Measurements from ENCODE around the gene PRMT1. TPM values are rescaled to one million over a fixed set of nuclear protein-coding genes. Genes with fewer than 3 reads are reported as not detected.

PRMT1 gene
- total and polyA plus RNA-seq, 9 of the 15 experiments (the other 6 are each of a cell fraction or from before 2014, with no cell fraction given), result 13.3 to 464 (median 326) TPM

DNA sequence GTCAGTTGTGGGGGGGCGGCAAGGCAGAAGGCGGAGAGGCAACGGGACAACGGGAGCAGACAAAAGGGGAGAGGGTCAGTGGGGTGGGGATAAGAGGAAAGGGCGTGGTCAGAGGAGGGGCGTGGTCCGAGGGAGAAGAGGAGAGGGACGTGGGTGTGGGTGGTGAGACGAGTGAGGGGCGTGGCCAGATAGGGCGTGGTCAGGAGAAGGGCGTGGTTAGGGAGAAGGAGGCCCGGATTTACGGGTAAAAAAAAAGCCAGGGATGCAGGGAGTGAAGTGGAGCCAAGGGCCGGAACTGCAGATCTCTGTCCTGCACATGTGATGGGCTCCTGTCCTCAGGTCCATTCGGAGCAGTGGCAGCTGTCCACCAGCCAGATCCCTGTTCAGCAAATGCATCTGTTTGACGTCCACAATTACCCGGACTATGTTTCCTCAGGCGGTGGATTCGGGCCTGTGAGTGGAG is 35.4 kb downstream of the PRMT1 start (continued):
- TF ChIP-seq KLF1 (tag; IDR thresholded peaks at IDR 0.05) (peak; percentile 92), ARHGAP35 (IDR thresholded peaks at IDR 0.05; ENCODE audit: partially characterized antibody) (no peak), ZNF696 (CRISPR knock-in tag; conservative IDR thresholded peaks at IDR 0.05) (no peak), POLR2A (conservative IDR thresholded peaks at IDR 0.05) (peak; percentile 39), ZNF140 (CRISPR knock-in tag; IDR thresholded peaks at IDR 0.05) (no peak), TSC22D4 (tag; IDR thresholded peaks at IDR 0.05) (no peak), ETS2 (tag; IDR thresholded peaks at IDR 0.05; ENCODE audit: borderline replicate concordance, poor library complexity, severe bottlenecking) (no peak), ZNF224 (CRISPR knock-in tag; IDR thresholded peaks at IDR 0.05) (no peak), HOXB6 (CRISPR knock-in tag; IDR thresholded peaks at IDR 0.05; ENCODE audit: borderline replicate concordance) (no peak), ZNF77 (CRISPR knock-in tag; IDR thresholded peaks at IDR 0.05) (no peak), ARNT (IDR thresholded peaks at IDR 0.05) (0 out of 4 replicates have a peak, but pooled peaks have one; percentile 45 to 48)
- TF ChIP-seq, protein P1, sequence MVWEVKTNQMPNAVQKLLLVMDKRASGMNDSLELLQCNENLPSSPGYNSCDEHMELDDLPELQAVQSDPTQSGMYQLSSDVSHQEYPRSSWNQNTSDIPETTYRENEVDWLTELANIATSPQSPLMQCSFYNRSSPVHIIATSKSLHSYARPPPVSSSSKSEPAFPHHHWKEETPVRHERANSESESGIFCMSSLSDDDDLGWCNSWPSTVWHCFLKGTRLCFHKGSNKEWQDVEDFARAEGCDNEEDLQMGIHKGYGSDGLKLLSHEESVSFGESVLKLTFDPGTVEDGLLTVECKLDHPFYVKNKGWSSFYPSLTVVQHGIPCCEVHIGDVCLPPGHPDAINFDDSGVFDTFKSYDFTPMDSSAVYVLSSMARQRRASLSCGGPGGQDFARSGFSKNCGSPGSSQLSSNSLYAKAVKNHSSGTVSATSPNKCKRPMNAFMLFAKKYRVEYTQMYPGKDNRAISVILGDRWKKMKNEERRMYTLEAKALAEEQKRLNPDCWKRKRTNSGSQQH (CRISPR knock-in tag; IDR thresholded peaks at IDR 0.05), result peak; percentile 85
- TF ChIP-seq, protein P2, sequence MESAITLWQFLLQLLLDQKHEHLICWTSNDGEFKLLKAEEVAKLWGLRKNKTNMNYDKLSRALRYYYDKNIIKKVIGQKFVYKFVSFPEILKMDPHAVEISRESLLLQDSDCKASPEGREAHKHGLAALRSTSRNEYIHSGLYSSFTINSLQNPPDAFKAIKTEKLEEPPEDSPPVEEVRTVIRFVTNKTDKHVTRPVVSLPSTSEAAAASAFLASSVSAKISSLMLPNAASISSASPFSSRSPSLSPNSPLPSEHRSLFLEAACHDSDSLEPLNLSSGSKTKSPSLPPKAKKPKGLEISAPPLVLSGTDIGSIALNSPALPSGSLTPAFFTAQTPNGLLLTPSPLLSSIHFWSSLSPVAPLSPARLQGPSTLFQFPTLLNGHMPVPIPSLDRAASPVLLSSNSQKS (CRISPR knock-in tag; IDR thresholded peaks at IDR 0.05), result no peak
- TF ChIP-seq, protein P3, sequence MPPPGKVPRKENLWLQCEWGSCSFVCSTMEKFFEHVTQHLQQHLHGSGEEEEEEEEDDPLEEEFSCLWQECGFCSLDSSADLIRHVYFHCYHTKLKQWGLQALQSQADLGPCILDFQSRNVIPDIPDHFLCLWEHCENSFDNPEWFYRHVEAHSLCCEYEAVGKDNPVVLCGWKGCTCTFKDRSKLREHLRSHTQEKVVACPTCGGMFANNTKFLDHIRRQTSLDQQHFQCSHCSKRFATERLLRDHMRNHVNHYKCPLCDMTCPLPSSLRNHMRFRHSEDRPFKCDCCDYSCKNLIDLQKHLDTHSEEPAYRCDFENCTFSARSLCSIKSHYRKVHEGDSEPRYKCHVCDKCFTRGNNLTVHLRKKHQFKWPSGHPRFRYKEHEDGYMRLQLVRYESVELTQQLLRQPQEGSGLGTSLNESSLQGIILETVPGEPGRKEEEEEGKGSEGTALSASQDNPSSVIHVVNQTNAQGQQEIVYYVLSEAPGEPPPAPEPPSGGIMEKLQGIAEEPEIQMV (tag; conservative IDR thresholded peaks at IDR 0.05; ENCODE audit: low read depth), result no peak
- TF ChIP-seq, protein P4, sequence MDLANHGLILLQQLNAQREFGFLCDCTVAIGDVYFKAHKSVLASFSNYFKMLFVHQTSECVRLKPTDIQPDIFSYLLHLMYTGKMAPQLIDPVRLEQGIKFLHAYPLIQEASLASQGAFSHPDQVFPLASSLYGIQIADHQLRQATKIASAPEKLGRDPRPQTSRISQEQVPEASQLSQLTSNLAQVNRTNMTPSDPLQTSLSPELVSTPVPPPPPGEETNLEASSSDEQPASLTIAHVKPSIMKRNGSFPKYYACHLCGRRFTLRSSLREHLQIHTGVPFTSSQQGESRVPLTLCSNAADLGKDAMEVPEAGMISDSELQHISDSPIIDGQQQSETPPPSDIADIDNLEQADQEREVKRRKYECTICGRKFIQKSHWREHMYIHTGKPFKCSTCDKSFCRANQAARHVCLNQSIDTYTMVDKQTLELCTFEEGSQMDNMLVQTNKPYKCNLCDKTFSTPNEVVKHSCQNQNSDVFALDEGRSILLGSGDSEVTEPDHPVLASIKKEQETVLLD (IDR thresholded peaks at IDR 0.05), result peak; percentile 39; the same call in 1 of the 2 replicates
- TF ChIP-seq, protein P5, sequence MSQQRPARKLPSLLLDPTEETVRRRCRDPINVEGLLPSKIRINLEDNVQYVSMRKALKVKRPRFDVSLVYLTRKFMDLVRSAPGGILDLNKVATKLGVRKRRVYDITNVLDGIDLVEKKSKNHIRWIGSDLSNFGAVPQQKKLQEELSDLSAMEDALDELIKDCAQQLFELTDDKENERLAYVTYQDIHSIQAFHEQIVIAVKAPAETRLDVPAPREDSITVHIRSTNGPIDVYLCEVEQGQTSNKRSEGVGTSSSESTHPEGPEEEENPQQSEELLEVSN (IDR thresholded peaks at IDR 0.05; ENCODE audit: borderline replicate concordance in 1 of 2, extremely low read depth in 1 of 2, insufficient read depth in 1 of 2, insufficient read length in 1 of 2, low read depth in 1 of 2, low read length in 1 of 2, poor library complexity in 1 of 2, severe bottlenecking in 1 of 2), result peak in 1 of 2 experiments; percentile 23
- TF ChIP-seq, protein P6, sequence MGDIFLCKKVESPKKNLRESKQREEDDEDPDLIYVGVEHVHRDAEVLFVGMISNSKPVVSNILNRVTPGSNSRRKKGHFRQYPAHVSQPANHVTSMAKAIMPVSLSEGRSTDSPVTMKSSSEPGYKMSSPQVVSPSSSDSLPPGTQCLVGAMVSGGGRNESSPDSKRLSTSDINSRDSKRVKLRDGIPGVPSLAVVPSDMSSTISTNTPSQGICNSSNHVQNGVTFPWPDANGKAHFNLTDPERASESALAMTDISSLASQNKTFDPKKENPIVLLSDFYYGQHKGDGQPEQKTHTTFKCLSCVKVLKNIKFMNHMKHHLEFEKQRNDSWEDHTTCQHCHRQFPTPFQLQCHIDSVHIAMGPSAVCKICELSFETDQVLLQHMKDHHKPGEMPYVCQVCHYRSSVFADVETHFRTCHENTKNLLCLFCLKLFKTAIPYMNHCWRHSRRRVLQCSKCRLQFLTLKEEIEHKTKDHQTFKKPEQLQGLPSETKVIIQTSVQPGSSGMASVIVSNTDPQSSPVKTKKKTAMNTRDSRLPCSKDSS (IDR thresholded peaks at IDR 0.05; ENCODE audit: low read depth, partially characterized antibody), result peak; percentile 7
- TF ChIP-seq, protein P7, sequence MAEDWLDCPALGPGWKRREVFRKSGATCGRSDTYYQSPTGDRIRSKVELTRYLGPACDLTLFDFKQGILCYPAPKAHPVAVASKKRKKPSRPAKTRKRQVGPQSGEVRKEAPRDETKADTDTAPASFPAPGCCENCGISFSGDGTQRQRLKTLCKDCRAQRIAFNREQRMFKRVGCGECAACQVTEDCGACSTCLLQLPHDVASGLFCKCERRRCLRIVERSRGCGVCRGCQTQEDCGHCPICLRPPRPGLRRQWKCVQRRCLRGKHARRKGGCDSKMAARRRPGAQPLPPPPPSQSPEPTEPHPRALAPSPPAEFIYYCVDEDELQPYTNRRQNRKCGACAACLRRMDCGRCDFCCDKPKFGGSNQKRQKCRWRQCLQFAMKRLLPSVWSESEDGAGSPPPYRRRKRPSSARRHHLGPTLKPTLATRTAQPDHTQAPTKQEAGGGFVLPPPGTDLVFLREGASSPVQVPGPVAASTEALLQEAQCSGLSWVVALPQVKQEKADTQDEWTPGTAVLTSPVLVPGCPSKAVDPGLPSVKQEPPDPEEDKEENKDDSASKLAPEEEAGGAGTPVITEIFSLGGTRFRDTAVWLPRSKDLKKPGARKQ (CRISPR knock-in tag; IDR thresholded peaks at IDR 0.05), result no peak
